GM10248 (cell line): ENCODE results near the gene FAM210B.

Source experiments
- CTCF ChIA-PET: fragments of 300-600 bp; sonication (Branson Sonifier 250); formaldehyde crosslinking; extraction: SDS; loops from one replicate; lab custom pipeline; 2021; ENCODE audit warnings: antibody characterized with exemption; lab: Yijun Ruan, JAX
- POLR2A ChIA-PET: fragments of 350-650 bp; sonication (Branson Sonifier 250); formaldehyde crosslinking; extraction: SDS; loops from one replicate; lab custom pipeline; 2020; ENCODE audit warnings: antibody characterized with exemption; lab: Yijun Ruan, JAX
- DNase-seq: peaks from one replicate; pipeline ENCODE4 v3.0.0; 2012; ENCODE audit errors: extremely low spot score
- TF ChIP-seq, protein P1 (sequence below): IDR thresholded peaks from 2 replicates; pipeline ENCODE4 v1.5.1; 2012; ENCODE audit warnings: mild to moderate bottlenecking, low read depth; ENCODE audit errors: extremely low read depth, missing control alignments, control extremely low read depth

The FAM210B gene

DNA sequence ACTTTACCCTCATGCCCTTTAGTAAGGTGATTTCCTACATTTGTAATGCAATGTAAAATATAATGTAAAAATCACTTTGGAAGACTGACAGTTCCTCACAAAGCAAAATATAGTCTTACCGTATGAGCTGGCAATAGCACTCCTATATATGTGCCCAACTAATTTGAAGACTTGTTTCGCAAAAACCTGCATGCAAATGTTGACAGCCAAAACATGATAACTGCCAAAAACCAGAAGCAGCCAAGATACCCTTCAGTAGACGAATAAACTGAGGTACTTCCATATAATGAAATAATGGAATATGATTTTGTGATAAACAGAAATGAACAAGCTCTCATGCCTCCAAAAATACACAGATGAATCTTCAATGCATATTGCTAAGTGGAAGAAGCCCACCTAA lies 19.6 kb downstream of the FAM210B start:
- DNase-seq: no peak
- ChIA-PET CTCF (interaction anchor here (1.0 to 1.6 kb wide), 2 partner anchors 9 to 172 kb away, joined by 3 read pairs; no protein-coding TSS in a partner anchor), POLR2A (no interaction called here)
- TF ChIP-seq, protein P1, sequence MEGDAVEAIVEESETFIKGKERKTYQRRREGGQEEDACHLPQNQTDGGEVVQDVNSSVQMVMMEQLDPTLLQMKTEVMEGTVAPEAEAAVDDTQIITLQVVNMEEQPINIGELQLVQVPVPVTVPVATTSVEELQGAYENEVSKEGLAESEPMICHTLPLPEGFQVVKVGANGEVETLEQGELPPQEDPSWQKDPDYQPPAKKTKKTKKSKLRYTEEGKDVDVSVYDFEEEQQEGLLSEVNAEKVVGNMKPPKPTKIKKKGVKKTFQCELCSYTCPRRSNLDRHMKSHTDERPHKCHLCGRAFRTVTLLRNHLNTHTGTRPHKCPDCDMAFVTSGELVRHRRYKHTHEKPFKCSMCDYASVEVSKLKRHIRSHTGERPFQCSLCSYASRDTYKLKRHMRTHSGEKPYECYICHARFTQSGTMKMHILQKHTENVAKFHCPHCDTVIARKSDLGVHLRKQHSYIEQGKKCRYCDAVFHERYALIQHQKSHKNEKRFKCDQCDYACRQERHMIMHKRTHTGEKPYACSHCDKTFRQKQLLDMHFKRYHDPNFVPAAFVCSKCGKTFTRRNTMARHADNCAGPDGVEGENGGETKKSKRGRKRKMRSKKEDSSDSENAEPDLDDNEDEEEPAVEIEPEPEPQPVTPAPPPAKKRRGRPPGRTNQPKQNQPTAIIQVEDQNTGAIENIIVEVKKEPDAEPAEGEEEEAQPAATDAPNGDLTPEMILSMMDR: no peak

DNA sequence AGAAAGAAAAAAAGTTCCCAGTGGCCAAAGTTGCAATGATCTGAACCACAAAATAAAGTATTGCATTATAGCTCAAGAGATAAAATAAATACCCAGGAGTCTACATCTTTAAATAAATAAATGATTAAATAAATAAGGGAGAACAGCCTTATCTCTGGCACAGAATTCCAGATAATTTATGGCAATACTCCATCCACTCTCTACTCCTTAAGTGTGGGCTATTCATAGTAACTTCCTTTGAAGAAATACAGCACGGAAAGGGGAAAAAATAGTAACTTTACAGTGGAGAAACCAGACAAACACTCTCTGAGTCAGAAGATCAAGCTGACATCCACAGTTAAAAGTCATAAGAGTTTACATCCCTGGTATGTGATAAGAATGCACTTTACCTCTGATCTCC lies 21.6 kb downstream of the FAM210B start:
- ChIA-PET POLR2A (interaction anchor here (0.6 kb wide), 1 partner anchor 11 kb away, joined by 3 read pairs; the partner anchor contains the start of gene AURKA), CTCF (interaction anchor here (1.0 to 1.4 kb wide), 2 partner anchors 20 to 28 kb away, joined by 3 read pairs; no protein-coding TSS in a partner anchor)
- no peak for DNase-seq

GRCh38 chr20:56381501-56381900 lies 22.7 kb downstream of the FAM210B start:
- POLR2A ChIA-PET: no interaction called here
- TF ChIP-seq, protein P1: no peak

More for the DNA sequence above, 21.6 kb downstream of the FAM210B start:
- TF ChIP-seq, protein P1: no peak

DNA sequence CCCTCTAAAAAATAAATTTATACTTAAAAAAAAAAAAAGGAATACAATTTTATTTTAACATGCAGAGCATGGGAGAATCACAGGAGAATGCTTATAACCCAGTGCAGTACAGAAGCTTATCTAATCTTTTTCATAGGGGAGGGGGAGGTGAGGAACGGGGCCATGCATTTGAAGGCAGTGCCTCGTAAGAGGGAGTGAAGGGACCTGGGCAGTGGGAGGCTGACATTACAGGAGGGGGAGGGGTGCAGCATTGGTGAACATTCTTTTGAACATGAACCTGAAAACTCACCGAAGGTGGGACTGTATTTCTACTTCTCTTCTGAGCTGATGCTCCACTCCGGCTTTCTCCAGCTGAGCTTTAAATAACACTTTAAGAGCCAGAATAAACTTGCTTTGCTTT lies 23.9 kb downstream of the FAM210B start:
- TF ChIP-seq, protein P1: no peak
- no peak for DNase-seq
- POLR2A ChIA-PET: no interaction called here
- CTCF ChIA-PET: interaction anchor here (0.7 to 1.8 kb wide), 5 partner anchors 8 to 18 kb away, joined by 3 to 5 read pairs (median 3); partner anchors contain the start of genes AURKA and CSTF1

More at GRCh38 chr20:56381501-56381900, 22.7 kb downstream of the FAM210B start:
- DNase-seq: no peak
- CTCF ChIA-PET: interaction anchor here (1.4 to 1.8 kb wide), 2 partner anchors 10 to 19 kb away, joined by 3 to 5 read pairs; no protein-coding TSS in a partner anchor

DNA sequence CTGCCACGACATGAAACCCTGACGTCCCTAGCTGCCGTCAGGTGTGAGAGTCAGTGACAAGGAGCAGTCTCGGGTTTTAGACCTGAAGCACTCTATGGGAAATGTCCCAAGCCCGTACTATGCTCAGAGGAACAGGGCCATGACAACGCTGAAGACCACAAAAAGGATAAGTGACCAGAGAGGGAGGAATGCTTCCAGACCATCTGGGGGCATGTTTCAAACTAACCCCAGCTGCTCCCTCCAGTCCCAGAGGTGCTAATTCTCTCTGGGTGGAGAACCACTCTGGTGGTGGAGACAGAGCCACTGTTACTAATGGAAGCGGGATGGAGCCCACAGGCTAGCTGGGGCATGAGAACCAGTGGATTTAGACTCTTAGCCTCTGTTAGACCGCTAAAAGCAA lies 24.6 kb downstream of the FAM210B start:
- TF ChIP-seq, protein P1: no peak
- DNase-seq: no peak
- CTCF ChIA-PET: interaction anchor here (0.7 to 1.8 kb wide), 4 partner anchors 8 to 15 kb away, joined by 3 to 5 read pairs (median 3); partner anchors contain the start of genes AURKA and CSTF1
- POLR2A ChIA-PET: no interaction called here

DNA sequence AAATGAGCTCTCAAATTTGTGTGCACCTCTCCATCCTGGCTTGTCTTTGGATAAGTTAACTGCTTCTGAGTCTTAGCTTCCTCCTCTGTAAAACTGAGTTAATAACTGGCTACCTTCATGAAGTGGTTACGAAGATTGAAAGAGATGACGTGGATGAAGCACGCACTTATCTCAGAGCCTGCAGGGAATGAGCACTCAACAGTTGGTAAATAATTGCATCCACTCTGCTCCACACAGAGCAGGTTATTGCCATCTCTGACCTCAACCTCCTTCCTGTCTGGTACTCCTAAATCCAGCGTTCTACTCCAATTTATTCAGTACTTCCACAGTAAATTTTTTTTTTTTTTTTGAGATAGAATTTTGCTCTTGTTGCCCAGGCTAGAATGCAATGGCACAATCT lies 26.4 kb downstream of the FAM210B start:
- ChIA-PET CTCF (interaction anchor here (1.3 to 1.5 kb wide), 2 partner anchors 10 kb away, joined by 3 to 5 read pairs; no protein-coding TSS in a partner anchor), POLR2A (no interaction called here)
- DNase-seq: no peak
- TF ChIP-seq, protein P1: no peak
